Measurements from ENCODE around the gene RNF157. TPM values are rescaled to one million over a fixed set of nuclear protein-coding genes. Genes with fewer than 3 reads are reported as not detected.
"Not testable (repeated sequence)": the region's sequence is repeated elsewhere in the genome, so short reads cannot be mapped to it uniquely, and the experiment has no call there.

RNF157 gene
- total and polyA plus RNA-seq, 10 of the 15 experiments (the other 5 are each of a cell fraction or from before 2014, with no cell fraction given) = 1.4 to 15.9 (median 9.6) TPM

DNA sequence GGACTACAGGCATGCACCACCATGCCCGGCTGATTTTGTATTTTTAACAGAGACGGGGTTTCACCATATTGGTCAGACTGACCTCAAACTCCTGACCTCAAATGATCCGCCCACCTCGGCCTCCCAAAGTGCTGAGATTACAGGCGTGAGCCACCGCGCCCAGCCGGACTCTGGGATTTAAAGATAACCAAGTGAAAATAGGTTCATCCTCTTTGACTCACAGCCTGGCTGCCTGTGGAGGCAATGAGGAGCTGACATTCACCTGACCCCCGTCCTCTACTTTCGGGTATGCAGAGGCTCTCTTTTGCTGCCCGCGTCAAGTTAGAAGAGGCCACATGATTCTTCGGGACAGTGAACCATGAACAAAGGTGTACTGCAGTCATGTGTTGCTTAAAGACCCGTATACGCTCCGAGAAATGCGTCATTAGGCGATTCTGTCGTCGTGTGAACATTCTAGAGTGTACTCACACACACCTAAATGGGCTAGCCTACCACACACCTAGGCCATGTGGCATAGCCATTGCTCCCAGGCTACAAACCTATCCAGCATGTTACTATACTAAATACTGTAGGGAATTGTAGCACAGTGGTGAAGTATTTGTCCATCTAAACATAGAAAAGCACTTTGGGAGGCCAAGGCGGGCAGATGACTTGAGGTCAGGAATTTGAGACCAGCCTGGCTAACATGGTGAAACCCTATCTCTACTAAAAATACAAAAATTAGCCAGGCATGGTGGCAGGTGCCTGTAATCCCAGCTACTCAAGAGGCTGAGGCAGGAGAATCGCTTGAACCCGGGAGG, 12.9 kb upstream of the RNF157 start:
- in situ Hi-C loops (cut with MboI) = loop anchor here (25.0 kb wide), 2 partner anchors 1209 to 1909 kb away; partner anchors contain the start of gene SYNGR2
- not testable (repeated sequence) for FAIRE-seq
- H3K4me2 ChIP-seq (ENCODE audit: control insufficient read depth, insufficient read depth) = peak overlapping the region; percentile 80

More for the DNA sequence above, 12.9 kb upstream of the RNF157 start:
- ATAC-seq = peak; percentile 61
- intact Hi-C loops (cut with micrococcal nuclease; ENCODE audit: unreplicated experiment) = loop anchor here (1.0 kb wide), 1 partner anchor 10 kb away; no protein-coding TSS in a partner anchor
- ChIA-PET RAD21 (ENCODE audit: unreplicated experiment) (interaction anchor here (0.7 to 1.3 kb wide), 2 partner anchors 10 to 13 kb away, joined by 3 read pairs; no protein-coding TSS in a partner anchor), SMC1A (ENCODE audit: uncharacterized antibody, unreplicated experiment) (interaction anchor here (1.6 to 13.9 kb wide), 4 partner anchors 8 to 69 kb away, joined by 3 to 226 read pairs (median 11); partner anchors contain the start of gene UBALD2), CTCF (interaction anchor here (1.8 kb wide), 1 partner anchor 10 kb away, joined by 7 read pairs; no protein-coding TSS in a partner anchor), POLR2A (interaction anchor here (1.9 to 16.9 kb wide), 2 partner anchors 13 to 61 kb away, joined by 6 to 341 read pairs; partner anchors contain the start of gene UBALD2)
- DNase-seq (ENCODE audit: low read depth, low spot score); H4K20me1 ChIP-seq (ENCODE audit: control insufficient read depth, insufficient read depth); H3K79me2 ChIP-seq (ENCODE audit: control insufficient read depth, insufficient read depth, low read length); H2AFZ ChIP-seq (ENCODE audit: control insufficient read depth, low read depth, low read length); BruUV-seq (replicated peaks); H3K9me3 ChIP-seq (replicated peaks; ENCODE audit: control insufficient read depth, insufficient read depth, low read length); H3K36me3 ChIP-seq (ENCODE audit: control insufficient read depth in 2 of 2, insufficient read depth in 2 of 2, low read length in 1 of 2); H3K27me3 ChIP-seq (replicated peaks in 1 of 2; ENCODE audit: control insufficient read depth in 2 of 2, insufficient read depth in 2 of 2, low read length in 1 of 2): not testable (repeated sequence)
- 64% methylated on average over 23 of the region's 23 CpGs for WGBS (ENCODE audit: insufficient coverage, insufficient replicate concordance, low lambda C conversion rate, missing lambda C conversion rate)
- Histone ChIP-seq H3K4me1 (ENCODE audit: control insufficient read depth, insufficient read depth, low read length) (peaks cover 25% of the 10 kb centered on the region), H3K9ac (ENCODE audit: control insufficient read depth, insufficient read depth, low read length) (peak overlapping the region; percentile 45; the same call in 1 of the 2 replicates), H3K27ac (ENCODE audit: control insufficient read depth, insufficient read depth) (peak overlapping the region; percentile 70), H3K4me3 (peak overlapping the region; percentile 46; the same call in 1 of the 2 replicates)
- TF ChIP-seq NFIC (IDR thresholded peaks at IDR 0.05; ENCODE audit: low read depth, low read length) = 0 out of 2 replicates have a peak, but pooled peaks have one; percentile 10
- peak; percentile 14 for TF ChIP-seq IKZF1 (conservative IDR thresholded peaks at IDR 0.05)
- TF ChIP-seq KLF5 (IDR thresholded peaks at IDR 0.05; ENCODE audit: partially characterized antibody) = peak; percentile 22
- peak; percentile 44; the same call in 1 of the 2 replicates for TF ChIP-seq PAX5 (IDR thresholded peaks at IDR 0.05; ENCODE audit: borderline replicate concordance, low read depth, low read length)
- 0 out of 3 replicates have a peak, but pooled peaks of 1 of the 2 experiments have one; percentile 18 for TF ChIP-seq EGR1 (IDR thresholded peaks at IDR 0.05; ENCODE audit: borderline replicate concordance in 1 of 2, low read depth in 2 of 2, low read length in 2 of 2)
- TF ChIP-seq HDGF (IDR thresholded peaks at IDR 0.05) = peak; percentile 2; the same call in 1 of the 2 replicates
- TF ChIP-seq SMARCA5 (IDR thresholded peaks at IDR 0.05) = 0 out of 2 replicates have a peak, but pooled peaks have one; percentile 49
- peak; percentile 55; the same call in 1 of the 2 replicates for TF ChIP-seq NR2F1 (conservative IDR thresholded peaks at IDR 0.05)
- TF ChIP-seq ZBTB33 (IDR thresholded peaks at IDR 0.05) = peak; percentile 80; the same call in 1 of the 2 replicates
- peak; percentile 75 for TF ChIP-seq RUNX3 (IDR thresholded peaks at IDR 0.05; ENCODE audit: low read length)
- TF ChIP-seq ZNF217 (IDR thresholded peaks at IDR 0.05) = 0 out of 2 replicates have a peak, but pooled peaks have one; percentile 23
- peak; percentile 15 to 19; a peak in 2 of 4 replicates for TF ChIP-seq IKZF2 (IDR thresholded peaks at IDR 0.05)

Data from GM12878 (cell line).